Transverse colon (tissue), 4 donors: ENCODE measurements around the gene TMUB1.

Experiments
- EP300 ChIP-seq: sonication (generic); formaldehyde crosslinking; IDR thresholded peaks from one replicate; pipeline ENCODE4 v1.6.1; 2017; ENCODE audit warnings: antibody characterized with exemption, low read depth
- POLR2A ChIP-seq: fragments of 450-650 bp; IDR thresholded peaks from one replicate; pipeline ENCODE4 v1.6.1; 2016; ENCODE audit warnings: antibody characterized with exemption, mild to moderate bottlenecking, moderate library complexity
- POLR2AphosphoS5 ChIP-seq, 3 donors: sonication (generic); formaldehyde crosslinking; IDR thresholded peaks; one replicate each; pipeline ENCODE4 v1.6.1; 2016; ENCODE audit warnings: antibody characterized with exemption in 3 of 3
- TF ChIP-seq, protein P1 (sequence below), 5 experiments: fragments of 200-600 bp in 3 of 5; fragments of 450-650 bp in 2 of 5; sonication (generic) in 3 of 5; IDR thresholded peaks; 1 replicate in 2 of 5; 2 replicates in 3 of 5; pipeline ENCODE4 v1.5.1; 2016 to 2017; ENCODE audit warnings: antibody characterized with exemption in 5 of 5, inconsistent platforms in 3 of 5, mild to moderate bottlenecking in 2 of 5, moderate library complexity in 1 of 5

DNA sequence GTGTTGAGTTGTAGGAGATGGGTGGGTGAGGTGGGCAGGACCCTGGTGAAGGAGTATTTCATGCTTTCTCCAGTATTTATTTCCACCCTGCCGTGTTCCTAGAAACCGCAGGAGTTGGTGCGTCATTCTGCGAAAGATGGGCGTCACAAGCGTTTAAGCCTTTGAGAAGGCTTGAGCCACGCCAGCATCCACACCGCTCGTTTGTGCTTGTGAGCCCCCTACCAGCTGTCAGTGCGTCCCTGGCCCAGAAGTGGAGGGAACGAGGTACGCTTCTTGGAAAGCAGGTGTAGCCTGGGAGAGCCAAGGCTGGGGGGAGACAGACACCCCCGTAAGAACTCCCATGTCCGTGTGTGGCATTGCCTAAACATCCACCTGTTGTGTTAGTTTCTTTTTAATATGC lies 8.7 kb upstream of the TMUB1 start:
- TF ChIP-seq POLR2AphosphoS5 (IDR thresholded peaks at IDR 0.05) (no peak), POLR2A (no peak), EP300 (no peak)
- TF ChIP-seq, protein P1, sequence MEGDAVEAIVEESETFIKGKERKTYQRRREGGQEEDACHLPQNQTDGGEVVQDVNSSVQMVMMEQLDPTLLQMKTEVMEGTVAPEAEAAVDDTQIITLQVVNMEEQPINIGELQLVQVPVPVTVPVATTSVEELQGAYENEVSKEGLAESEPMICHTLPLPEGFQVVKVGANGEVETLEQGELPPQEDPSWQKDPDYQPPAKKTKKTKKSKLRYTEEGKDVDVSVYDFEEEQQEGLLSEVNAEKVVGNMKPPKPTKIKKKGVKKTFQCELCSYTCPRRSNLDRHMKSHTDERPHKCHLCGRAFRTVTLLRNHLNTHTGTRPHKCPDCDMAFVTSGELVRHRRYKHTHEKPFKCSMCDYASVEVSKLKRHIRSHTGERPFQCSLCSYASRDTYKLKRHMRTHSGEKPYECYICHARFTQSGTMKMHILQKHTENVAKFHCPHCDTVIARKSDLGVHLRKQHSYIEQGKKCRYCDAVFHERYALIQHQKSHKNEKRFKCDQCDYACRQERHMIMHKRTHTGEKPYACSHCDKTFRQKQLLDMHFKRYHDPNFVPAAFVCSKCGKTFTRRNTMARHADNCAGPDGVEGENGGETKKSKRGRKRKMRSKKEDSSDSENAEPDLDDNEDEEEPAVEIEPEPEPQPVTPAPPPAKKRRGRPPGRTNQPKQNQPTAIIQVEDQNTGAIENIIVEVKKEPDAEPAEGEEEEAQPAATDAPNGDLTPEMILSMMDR (IDR thresholded peaks at IDR 0.05), result no peak
